ENCODE measurements around the gene BCL7A.

- TF ChIP-seq CTCF (conservative IDR thresholded peaks at IDR 0.05; ENCODE audit: low read depth in 2 of 2), result no peak
- TF ChIP-seq POLR2AphosphoS5 (IDR thresholded peaks at IDR 0.05; ENCODE audit: low read depth), result no peak
- TF ChIP-seq EZH2 (IDR thresholded peaks at IDR 0.05; ENCODE audit: low read depth, unreplicated experiment), result no peak
- no peak for TF ChIP-seq CREB1 (CRISPR knock-in tag; IDR thresholded peaks at IDR 0.05; ENCODE audit: low read depth)
- TF ChIP-seq, protein P1, sequence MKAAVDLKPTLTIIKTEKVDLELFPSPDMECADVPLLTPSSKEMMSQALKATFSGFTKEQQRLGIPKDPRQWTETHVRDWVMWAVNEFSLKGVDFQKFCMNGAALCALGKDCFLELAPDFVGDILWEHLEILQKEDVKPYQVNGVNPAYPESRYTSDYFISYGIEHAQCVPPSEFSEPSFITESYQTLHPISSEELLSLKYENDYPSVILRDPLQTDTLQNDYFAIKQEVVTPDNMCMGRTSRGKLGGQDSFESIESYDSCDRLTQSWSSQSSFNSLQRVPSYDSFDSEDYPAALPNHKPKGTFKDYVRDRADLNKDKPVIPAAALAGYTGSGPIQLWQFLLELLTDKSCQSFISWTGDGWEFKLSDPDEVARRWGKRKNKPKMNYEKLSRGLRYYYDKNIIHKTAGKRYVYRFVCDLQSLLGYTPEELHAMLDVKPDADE (IDR thresholded peaks at IDR 0.05), result no peak
- no peak for TF ChIP-seq EZH2phosphoT487 (IDR thresholded peaks at IDR 0.05; ENCODE audit: unreplicated experiment)
- TF ChIP-seq JUNB (IDR thresholded peaks at IDR 0.05; ENCODE audit: unreplicated experiment), result no peak
Observed at GRCh38 chr12:122018457-122018856, 3.2 kb upstream of the BCL7A start.
